ENCODE measurements around the gene RMND5B. TPM values are rescaled to one million over a fixed set of nuclear protein-coding genes. Genes with fewer than 3 reads are reported as not detected.

The RMND5B gene
- total and polyA plus RNA-seq, 2 experiments from 2014 or later: 27.2 to 42.2 TPM

GRCh38 chr5:178150977-178151734 lies 20.3 kb downstream of the RMND5B start:
- Histone ChIP-seq H3K27ac (no peak overlapping the region), H3K9me2 (replicated peaks; ENCODE audit: insufficient read depth) (no peaks in the 10 kb centered on the region), H3K79me2 (peaks cover 11% of the 10 kb centered on the region), H3K27me3 (no peaks in the 10 kb centered on the region), H2AFZ (no peak overlapping the region), H3K36me3 (replicated peaks; ENCODE audit: insufficient read depth, low read depth) (no peaks in the 10 kb centered on the region), H4K20me1 (ENCODE audit: insufficient read depth, poor library complexity, severe bottlenecking) (no peaks in the 10 kb centered on the region), H3K9me3 (ENCODE audit: low read depth) (no peaks in the 10 kb centered on the region), H3K4me1 (ENCODE audit: insufficient read depth) (peaks cover 5% of the 10 kb centered on the region), H3K4me3 (no peak overlapping the region), H3K4me2 (no peak overlapping the region)
- no peak for DNase-seq (ENCODE audit: low spot score)
- WGBS (ENCODE audit: low lambda C conversion rate, missing lambda C conversion rate): 88% methylated on average over 11 of the region's 11 CpGs
- TF ChIP-seq EZH2phosphoT487 (IDR thresholded peaks at IDR 0.05; ENCODE audit: low read depth, severe bottlenecking, unreplicated experiment): no peak
- no peak for TF ChIP-seq EZH2 (IDR thresholded peaks at IDR 0.05; ENCODE audit: borderline replicate concordance)
- TF ChIP-seq CTCF (IDR thresholded peaks at IDR 0.05; ENCODE audit: poor library complexity): no peak

GRCh38 chr5:178152491-178153444 lies 22.0 kb downstream of the RMND5B start:
- no peaks in the 10 kb centered on the region for H4K20me1 ChIP-seq (ENCODE audit: insufficient read depth, poor library complexity, severe bottlenecking)
- peak overlapping the region; percentile 39 for H2AFZ ChIP-seq
- H3K4me3 ChIP-seq: peak overlapping the region; percentile 41
- H3K27ac ChIP-seq: peak overlapping the region; percentile 28
- peak overlapping the region; percentile 87 for H3K4me2 ChIP-seq
- peaks cover 11% of the 10 kb centered on the region for H3K79me2 ChIP-seq
- TF ChIP-seq EZH2 (IDR thresholded peaks at IDR 0.05; ENCODE audit: borderline replicate concordance) (no peak), CTCF (IDR thresholded peaks at IDR 0.05; ENCODE audit: poor library complexity) (no peak)
- no peaks in the 10 kb centered on the region for H3K27me3 ChIP-seq
- no peaks in the 10 kb centered on the region for H3K9me2 ChIP-seq (replicated peaks; ENCODE audit: insufficient read depth)
- H3K4me1 ChIP-seq (ENCODE audit: insufficient read depth): peaks cover 5% of the 10 kb centered on the region
- no peaks in the 10 kb centered on the region for H3K36me3 ChIP-seq (replicated peaks; ENCODE audit: insufficient read depth, low read depth)
- no peak for DNase-seq (ENCODE audit: low spot score)
- WGBS (ENCODE audit: low lambda C conversion rate, missing lambda C conversion rate): 54% methylated on average over 31 of the region's 31 CpGs
- no peaks in the 10 kb centered on the region for H3K9me3 ChIP-seq (ENCODE audit: low read depth)

- no peak for TF ChIP-seq CTCF (IDR thresholded peaks at IDR 0.05; ENCODE audit: poor library complexity)
- no peak for TF ChIP-seq EZH2phosphoT487 (IDR thresholded peaks at IDR 0.05; ENCODE audit: low read depth, severe bottlenecking, unreplicated experiment)
- no peak for TF ChIP-seq EZH2 (IDR thresholded peaks at IDR 0.05; ENCODE audit: borderline replicate concordance)
- peak within 1 kb of the TSS; percentile 87 for H3K4me2 ChIP-seq
- H3K4me1 ChIP-seq (ENCODE audit: insufficient read depth): peaks cover 5% of the 10 kb centered on the region
- DNase-seq (ENCODE audit: low spot score): peak; percentile 100
- no peaks in the 10 kb centered on the region for H3K36me3 ChIP-seq (replicated peaks; ENCODE audit: insufficient read depth, low read depth)
- no peaks in the 10 kb centered on the region for H3K27me3 ChIP-seq
- no peaks in the 10 kb centered on the region for H4K20me1 ChIP-seq (ENCODE audit: insufficient read depth, poor library complexity, severe bottlenecking)
- WGBS (ENCODE audit: low lambda C conversion rate, missing lambda C conversion rate): 6% methylated on average over 62 of the region's 68 CpGs
- H3K9me2 ChIP-seq (replicated peaks; ENCODE audit: insufficient read depth): no peaks in the 10 kb centered on the region
- no peaks in the 10 kb centered on the region for H3K9me3 ChIP-seq (ENCODE audit: low read depth)
- H3K79me2 ChIP-seq: peaks cover 11% of the 10 kb centered on the region
- peak within 1 kb of the TSS; percentile 41 for H3K4me3 ChIP-seq
- H3K27ac ChIP-seq: peak within 1 kb of the TSS; percentile 28
- peak within 1 kb of the TSS; percentile 39 for H2AFZ ChIP-seq
These were observed 22.9 kb downstream of the RMND5B start, which contains the start of gene NHP2 for GRCh38 chr5:178153530-178154340. NHP2 (minus strand) TSS chr5:178153885; CDS start chr5:178153817, 68 bp downstream.

Data from hepatocyte (in vitro differentiated cells).